ENCODE results near the gene LPCAT3.
"Not testable (repeated sequence)": the region's sequence is repeated elsewhere in the genome, so short reads cannot be mapped to it uniquely, and the experiment has no call there.

LPCAT3 gene

DNA sequence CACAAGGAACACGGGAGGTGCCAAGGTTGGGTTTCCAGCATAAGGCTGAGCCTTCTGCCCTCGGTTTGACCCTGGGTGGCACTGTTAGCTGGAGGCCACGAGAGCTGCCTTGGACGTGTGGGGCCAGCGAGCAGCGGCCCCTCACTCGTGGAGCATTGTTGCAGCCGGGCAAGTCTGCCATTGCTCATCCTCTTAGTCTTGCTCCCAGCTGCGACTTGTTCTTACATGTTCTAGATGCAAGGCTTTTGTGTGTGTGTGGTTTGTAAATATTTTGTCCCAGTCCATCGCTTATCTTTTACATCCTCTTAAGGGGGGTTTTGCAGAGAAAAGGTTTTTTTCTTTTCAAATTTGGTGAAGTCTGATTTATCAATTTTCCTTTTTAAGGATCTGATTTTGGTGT lies 21.1 kb upstream of the LPCAT3 start:
- DNase-seq (ENCODE audit: low read depth, low spot score): no peak
- no peak overlapping the region for H3K4me3 ChIP-seq (ENCODE audit: low read length)

DNA sequence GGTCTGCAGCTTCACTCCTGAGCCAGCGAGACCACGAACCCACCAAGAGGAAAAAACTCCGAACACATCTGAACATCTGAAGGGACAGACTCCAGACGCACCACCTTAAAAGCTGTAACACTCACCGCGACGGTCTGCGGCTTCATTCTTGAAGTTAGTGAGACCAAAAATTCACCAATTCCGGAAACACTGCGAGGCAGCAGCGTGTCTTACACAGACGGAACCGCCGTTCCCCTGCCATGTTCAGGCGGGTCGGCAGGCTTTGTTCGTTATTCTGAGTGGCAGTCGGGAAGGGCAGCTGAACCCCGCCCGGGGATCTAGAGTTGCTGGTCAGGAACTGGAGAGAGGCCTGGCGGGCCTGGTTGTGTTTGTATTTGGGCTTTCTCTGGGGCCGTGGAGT lies 20.3 kb upstream of the LPCAT3 start:
- no peak overlapping the region for H3K4me3 ChIP-seq (ENCODE audit: low read length)
- DNase-seq (ENCODE audit: low read depth, low spot score): no peak

- DNase-seq (ENCODE audit: low read depth, low spot score); H3K4me3 ChIP-seq (ENCODE audit: low read length): not testable (repeated sequence)
Measured at GRCh38 chr12:7037411-7037810, 19.1 kb upstream of the LPCAT3 start.

DNA sequence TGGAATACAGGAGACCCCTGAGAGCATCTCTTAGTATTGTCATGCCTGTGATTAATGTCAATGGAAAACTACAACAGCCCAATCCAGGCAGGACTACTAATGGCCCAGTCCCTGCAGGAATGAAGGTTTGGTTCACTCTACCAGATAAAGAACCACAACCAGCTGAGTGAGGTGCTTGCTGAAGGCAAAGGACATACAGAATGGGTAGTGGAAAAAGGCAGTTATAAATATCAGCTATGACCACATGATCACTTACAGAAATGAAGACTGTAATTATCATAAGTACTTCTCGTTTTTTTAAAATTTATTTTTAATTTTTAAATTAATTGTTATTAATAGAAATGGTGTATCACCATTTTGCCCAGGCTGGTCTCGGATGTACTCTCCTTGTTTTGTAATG lies 17.2 kb upstream of the LPCAT3 start:
- DNase-seq (ENCODE audit: low read depth, low spot score): no peak
- H3K4me3 ChIP-seq (ENCODE audit: low read length): no peak overlapping the region

DNA sequence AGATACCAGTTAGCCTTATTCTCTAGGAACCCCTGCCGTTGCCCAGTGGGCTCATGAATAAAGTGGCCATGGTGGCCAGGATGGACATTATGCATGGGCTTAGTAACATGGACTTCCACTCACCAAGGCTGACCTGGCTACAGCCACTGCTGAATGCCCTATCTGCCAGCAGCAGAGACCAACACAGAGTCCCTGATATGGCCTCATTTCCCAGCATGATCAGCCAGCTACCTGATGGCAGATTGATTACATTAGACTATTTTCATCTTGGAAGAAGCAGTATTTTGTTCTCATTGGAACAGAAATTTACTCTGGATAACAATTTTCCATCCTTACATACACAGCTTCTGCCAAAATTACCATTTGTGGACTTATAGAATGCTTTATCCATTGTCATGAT lies 16.2 kb upstream of the LPCAT3 start:
- H3K4me3 ChIP-seq (ENCODE audit: low read length): no peak overlapping the region
- DNase-seq (ENCODE audit: low read depth, low spot score): no peak

GRCh38 chr12:7032990-7033389 lies 14.7 kb upstream of the LPCAT3 start:
- H3K4me3 ChIP-seq (ENCODE audit: low read length): no peak overlapping the region
- DNase-seq (ENCODE audit: low read depth, low spot score): no peak

DNA sequence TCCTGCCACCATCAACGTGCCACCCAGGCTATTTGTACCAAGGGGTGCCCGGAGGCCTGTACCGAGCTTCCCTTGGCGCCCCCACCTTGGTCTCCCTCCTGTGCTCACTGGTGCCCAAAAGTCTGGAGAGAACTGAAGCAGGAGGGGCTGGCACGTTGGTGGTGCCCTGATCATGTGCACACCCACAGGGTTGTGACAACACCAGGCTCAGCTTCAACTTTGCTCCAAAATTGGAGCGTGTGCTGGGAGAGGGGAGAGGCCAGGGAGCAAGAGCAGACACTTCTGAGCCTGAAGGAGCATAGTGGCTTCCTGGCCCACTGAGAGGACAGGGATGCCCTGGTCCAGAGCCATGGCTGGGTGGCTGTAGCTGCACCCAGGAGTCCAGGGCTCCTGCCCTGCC lies 13.0 kb upstream of the LPCAT3 start:
- no peak overlapping the region for H3K4me3 ChIP-seq (ENCODE audit: low read length)
- DNase-seq (ENCODE audit: low read depth, low spot score): no peak

DNA sequence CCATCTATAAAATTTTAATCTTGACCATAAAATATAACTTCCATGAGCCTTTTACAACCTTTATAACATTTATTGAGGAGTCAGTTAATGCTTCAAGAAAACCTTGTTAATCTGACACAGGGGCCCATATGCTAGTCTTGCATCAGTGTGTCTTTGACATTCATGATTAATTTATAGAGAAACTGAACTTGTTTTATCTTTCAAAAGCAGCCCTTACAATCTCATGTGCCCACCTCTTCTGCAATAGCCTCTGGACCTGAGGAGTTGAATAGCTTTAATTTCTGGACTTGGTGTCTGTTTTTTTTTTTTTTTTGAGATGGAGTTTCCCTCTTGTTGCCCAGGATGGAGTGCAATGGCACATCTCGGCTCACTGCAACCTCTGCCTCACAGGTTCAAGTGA lies 8.6 kb upstream of the LPCAT3 start:
- no peak overlapping the region for H3K4me3 ChIP-seq (ENCODE audit: low read length)
- no peak for DNase-seq (ENCODE audit: low read depth, low spot score)

DNA sequence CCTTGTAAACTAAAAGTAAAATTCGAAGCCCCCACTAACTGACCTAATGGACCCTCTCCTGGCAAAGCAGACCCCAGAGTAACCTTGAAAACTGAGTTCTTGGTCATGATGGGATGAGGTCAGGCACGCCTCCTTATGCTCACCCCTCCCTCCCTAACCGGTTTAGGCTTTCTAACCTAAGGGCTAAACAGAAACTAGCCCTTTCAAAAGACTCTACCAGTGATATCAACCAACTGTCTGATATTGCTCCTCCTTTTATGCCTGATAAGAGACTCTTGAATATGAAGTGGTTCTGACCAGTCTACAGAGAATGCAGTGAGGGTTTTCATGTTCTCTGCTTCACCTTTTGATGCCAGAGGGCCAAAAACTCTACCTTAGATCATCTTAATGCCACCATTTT lies 4.8 kb upstream of the LPCAT3 start:
- DNase-seq (ENCODE audit: low read depth, low spot score): no peak
- no peak overlapping the region for H3K4me3 ChIP-seq (ENCODE audit: low read length)

GRCh38 chr12:7021956-7022355 lies 3.7 kb upstream of the LPCAT3 start:
- no peak for DNase-seq (ENCODE audit: low read depth, low spot score)
- no peak overlapping the region for H3K4me3 ChIP-seq (ENCODE audit: low read length)

DNA sequence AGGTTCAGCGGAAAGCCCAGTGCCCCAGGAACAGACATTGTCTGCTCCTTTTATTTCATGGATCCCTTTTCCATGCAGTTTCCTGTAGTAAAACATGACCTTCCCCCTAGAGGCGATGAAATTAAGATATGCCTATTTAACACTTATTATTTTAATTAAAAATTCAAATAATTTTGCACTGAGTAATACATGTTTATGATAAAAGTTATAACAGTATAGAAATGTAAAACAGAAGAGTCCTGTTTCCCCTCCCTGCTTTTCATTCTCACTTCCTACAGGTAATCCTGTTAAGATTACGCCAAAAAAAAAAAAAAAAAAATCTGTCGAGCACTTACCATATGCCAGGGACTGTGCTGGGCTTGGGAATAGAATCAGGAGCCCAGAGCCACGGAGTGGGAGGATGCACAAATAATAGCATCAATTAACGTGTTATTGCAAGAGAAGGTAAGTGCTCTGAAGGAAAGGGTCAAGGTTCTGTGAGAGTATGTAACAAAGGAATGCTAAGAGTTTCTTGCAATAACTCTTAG lies 830 bp upstream of the LPCAT3 start:
- peak overlapping the region; percentile 82 for H3K4me3 ChIP-seq (ENCODE audit: low read length)
- no peak for DNase-seq (ENCODE audit: low read depth, low spot score)

GRCh38 chr12:7017870-7018349 lies 366 bp downstream of the LPCAT3 start:
- H3K4me3 ChIP-seq (ENCODE audit: low read length): peak overlapping the region; percentile 82
- DNase-seq (ENCODE audit: low read depth, low spot score): peak; percentile 9

DNA sequence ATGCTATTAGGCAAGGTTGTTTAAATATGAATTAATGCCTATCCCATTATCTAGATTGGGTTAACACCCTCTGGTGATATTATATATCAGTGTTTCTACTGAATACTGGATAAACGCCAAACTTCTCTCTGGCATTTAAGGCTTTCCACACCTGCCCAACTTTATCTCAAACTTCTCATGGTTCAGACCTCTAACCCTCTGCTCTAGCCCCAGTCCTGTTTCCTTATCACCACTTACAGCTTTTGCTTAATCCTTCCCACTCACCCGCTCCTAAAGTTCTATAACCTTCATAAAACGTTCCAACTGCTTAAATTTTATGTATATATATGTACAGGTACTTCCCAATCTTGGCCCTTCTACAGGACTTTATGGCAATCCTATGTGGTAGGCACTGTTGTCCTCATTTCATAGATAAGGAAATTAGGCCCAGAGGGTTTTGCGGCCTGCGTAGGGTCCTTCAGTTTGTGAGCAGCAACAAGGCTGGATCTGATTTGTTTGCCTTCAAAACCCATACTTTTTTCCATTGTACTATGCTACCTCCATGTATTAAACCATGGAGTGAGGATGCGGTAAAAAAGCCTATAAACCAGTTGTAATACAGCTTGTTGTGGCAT lies 1.2 kb downstream of the LPCAT3 start:
- peak overlapping the region; percentile 82 for H3K4me3 ChIP-seq (ENCODE audit: low read length)

GRCh38 chr12:7015555-7016370 lies 2.5 kb downstream of the LPCAT3 start:
- no peak overlapping the region for H3K4me3 ChIP-seq (ENCODE audit: low read length)
- no peak for DNase-seq (ENCODE audit: low read depth, low spot score)

More for the DNA sequence above, 1.2 kb downstream of the LPCAT3 start:
- peak; percentile 21 for DNase-seq (ENCODE audit: low read depth, low spot score)

GRCh38 chr12:7013101-7013500 lies 5.2 kb downstream of the LPCAT3 start:
- no peak for DNase-seq (ENCODE audit: low read depth, low spot score)

DNA sequence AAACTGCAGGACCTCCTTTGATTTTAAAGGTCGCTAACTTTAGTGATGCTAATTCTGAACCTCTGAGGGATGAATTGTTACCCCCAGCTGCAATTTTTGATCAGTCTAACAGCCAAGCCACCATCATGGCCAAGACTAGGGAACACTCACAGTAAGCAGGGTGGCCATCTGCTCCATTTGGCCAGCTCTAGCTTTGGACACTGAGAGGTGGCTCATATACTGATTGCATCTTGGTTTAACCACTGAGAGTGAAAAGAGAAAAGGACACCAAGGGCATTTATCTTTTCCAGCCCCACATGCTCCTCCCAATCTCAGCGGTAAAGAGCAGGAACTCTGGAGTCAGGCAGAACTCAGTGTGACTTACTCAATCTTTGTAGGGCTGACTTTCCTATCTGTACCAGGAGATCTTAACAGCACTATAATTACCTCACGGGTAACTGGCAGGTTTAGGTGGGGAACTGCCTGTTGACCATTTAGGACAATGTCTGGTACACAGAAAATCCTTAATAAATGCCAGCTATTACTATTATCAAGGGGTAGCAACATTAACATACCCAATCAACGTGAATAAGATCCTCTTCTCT lies 6.2 kb downstream of the LPCAT3 start:
- DNase-seq (ENCODE audit: low read depth, low spot score): no peak
- H3K4me3 ChIP-seq (ENCODE audit: low read length): no peak overlapping the region

More at GRCh38 chr12:7013101-7013500, 5.2 kb downstream of the LPCAT3 start:
- H3K4me3 ChIP-seq (ENCODE audit: low read length): no peak overlapping the region

GRCh38 chr12:7011398-7011797 lies 6.9 kb downstream of the LPCAT3 start:
- not testable (repeated sequence) for H3K4me3 ChIP-seq (ENCODE audit: low read length); DNase-seq (ENCODE audit: low read depth, low spot score)

- DNase-seq (ENCODE audit: low read depth, low spot score): no peak
- no peak overlapping the region for H3K4me3 ChIP-seq (ENCODE audit: low read length)
Measured at GRCh38 chr12:7009512-7009911, 8.8 kb downstream of the LPCAT3 start.

DNA sequence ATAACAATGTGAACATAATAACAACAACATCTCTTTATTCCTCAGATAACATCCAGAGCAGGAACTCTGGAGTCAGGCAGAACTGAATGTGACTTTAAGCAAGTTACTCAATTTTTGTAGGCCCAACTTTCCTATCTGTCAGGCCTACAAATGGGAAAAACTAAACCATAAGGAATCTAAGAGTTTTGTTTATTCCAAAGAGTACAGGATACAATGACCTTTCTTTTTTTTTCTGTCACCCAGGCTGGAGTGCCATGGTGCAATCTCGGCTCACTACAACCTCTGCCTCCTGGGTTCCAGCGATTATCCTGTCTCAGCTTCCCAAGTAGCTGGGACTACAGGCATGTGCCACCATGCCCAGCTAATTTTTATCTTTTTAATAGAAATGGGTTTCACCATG lies 9.4 kb downstream of the LPCAT3 start:
- DNase-seq (ENCODE audit: low read depth, low spot score): no peak
- no peak overlapping the region for H3K4me3 ChIP-seq (ENCODE audit: low read length)

GRCh38 chr12:7006639-7007038 lies 11.6 kb downstream of the LPCAT3 start:
- no peak overlapping the region for H3K4me3 ChIP-seq (ENCODE audit: low read length)
- DNase-seq (ENCODE audit: low read depth, low spot score): no peak
